WTC11 (cell line): ENCODE data around the gene TBX5.

ENCODE experiments used
- CREB1 ChIP-seq: sonication (generic); formaldehyde crosslinking; IDR thresholded peaks from 2 replicates; pipeline ENCODE4 v1.8.0; 2023; ENCODE audit warnings: mild to moderate bottlenecking, missing genetic modification reagents
- CTCF ChIP-seq: fragments of 200-600 bp; IDR thresholded peaks from 2 replicates; pipeline ENCODE4 v1.8.0; 2022; ENCODE audit warnings: antibody characterized with exemption
- SMAD3 ChIP-seq: sonication (generic); formaldehyde crosslinking; IDR thresholded peaks from 2 replicates; pipeline ENCODE4 v1.8.0; 2022; ENCODE audit warnings: missing genetic modification reagents, mild to moderate bottlenecking, borderline replicate concordance

DNA sequence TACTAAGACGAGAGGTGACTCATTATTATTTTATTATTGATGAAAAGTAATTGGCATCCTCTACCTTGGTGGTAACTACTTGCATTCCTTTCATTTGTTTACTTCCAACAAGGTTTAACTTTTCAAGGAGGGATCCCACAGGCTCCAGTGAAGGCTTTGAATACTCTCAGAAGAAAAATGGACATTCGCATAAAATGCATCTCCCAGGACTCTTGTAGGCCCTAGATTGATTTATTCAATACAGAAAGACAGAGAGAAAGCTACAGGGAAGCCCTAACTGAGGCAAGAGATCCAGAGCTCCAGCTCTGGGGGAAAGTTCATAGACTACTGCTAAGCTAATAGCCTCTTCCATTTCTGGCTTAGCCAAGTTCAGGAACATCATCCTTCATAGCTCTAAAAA, 87.0 kb downstream of the TBX5 start:
- no peak for TF ChIP-seq CTCF
- no peak for TF ChIP-seq CREB1 (CRISPR knock-in tag)
- no peak for TF ChIP-seq SMAD3 (CRISPR knock-in tag)
